Measurements from ENCODE around the gene DERA.
"Not testable (repeated sequence)": the region's sequence is repeated elsewhere in the genome, so short reads cannot be mapped to it uniquely, and the experiment has no call there.

The DERA gene

DNA sequence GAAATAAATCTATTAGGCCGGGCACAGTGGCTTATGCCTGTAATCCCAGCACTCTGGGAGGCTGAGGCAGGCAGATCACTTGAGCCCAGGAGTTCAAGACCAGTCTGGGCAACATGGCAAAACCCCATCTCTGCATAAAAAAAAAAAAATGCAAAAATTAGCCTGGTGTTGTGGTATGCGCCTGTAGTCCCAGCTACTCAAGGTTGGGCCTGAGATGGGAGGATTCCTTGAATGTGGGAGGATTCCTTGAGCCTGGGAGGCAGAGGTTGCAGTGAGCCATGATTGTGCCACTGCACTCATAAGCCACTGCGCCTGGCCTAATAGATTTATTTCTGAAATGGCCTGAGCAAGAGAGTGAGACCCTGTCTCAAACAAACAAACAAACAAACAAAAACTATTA, 55.9 kb downstream of the DERA start:
- not testable (repeated sequence) for DNase-seq

DNA sequence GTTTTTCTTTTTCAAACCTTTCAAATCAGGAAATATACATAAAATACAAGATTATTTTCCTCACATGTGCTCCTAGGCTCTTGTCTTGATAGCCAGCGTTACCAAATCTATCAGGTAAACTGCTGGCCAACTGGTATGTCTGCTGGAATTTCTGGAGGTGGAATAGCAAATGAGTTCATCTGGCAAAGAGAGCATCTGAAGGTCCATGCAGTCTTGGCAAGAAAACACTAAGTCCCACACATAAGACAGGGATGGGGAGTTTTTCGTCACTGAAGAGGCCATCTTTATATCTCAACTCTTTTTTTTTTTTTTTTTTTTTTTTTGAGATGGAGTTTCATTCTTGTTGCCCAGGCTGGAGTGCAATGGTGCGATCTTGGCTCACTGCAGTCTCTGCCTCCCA, 60.1 kb downstream of the DERA start:
- DNase-seq: no peak

DNA sequence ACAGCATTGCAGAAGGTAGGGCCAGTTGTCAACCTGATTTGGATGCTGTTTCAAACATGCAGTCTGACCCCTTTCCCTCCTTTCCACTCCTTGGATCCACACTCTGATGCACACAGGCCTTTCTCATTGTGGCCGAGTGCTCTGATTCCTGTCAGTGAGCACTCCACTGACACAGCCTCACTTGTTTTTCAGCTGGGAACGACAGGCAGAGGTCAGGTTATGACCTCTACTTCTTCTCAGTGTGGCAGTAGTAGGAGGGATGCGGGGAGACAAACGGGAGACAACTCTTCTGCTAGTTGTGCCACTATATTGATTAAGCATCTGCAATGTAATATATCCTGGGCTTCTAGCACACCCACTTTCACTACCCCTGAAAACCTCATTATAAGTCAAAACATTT, 61.8 kb downstream of the DERA start:
- no peak for DNase-seq

DNA sequence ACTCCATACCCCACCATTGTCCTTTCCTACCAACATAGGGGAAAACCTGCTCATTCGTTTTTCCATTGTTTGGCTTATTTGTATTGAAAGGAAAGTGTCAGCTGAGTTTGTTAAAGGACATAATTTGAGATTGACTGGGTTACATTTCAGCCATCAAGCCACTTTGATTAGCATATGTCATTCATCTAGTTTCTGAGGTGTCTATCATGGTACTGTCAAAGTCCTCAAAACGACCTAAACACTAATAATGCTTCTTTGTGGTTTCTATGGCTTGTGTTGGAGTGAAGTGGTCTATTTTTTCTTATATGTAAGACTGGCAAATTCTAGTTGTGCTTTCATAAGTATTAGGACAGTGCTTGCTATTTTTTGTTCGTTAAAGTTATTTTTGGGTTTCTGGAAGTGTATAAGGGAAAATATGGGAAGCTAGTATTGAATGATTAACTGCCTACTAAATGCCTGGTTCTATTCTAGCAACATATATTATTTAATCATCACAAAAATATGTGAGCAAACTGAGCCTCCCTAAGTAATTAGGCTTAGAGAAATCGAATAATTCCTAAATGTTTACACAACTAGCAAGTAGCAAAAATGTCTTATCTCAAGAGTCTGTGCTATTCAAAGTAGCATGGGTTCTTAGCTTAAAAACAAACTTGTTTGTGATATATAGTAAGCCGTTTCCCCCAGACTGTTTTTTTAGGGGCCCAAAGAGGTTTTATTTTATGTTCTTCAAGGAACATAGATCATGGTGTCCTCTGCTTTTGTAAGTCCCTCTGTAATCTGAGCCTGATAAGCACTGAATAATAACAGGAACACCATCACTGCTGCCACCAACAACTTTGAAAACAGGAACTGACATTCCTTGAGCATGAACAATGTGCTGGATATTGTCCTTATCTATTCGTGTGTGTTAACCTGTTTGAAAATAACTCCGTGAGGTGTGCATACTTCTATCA, 67.1 kb downstream of the DERA start:
- no peak for DNase-seq

DNA sequence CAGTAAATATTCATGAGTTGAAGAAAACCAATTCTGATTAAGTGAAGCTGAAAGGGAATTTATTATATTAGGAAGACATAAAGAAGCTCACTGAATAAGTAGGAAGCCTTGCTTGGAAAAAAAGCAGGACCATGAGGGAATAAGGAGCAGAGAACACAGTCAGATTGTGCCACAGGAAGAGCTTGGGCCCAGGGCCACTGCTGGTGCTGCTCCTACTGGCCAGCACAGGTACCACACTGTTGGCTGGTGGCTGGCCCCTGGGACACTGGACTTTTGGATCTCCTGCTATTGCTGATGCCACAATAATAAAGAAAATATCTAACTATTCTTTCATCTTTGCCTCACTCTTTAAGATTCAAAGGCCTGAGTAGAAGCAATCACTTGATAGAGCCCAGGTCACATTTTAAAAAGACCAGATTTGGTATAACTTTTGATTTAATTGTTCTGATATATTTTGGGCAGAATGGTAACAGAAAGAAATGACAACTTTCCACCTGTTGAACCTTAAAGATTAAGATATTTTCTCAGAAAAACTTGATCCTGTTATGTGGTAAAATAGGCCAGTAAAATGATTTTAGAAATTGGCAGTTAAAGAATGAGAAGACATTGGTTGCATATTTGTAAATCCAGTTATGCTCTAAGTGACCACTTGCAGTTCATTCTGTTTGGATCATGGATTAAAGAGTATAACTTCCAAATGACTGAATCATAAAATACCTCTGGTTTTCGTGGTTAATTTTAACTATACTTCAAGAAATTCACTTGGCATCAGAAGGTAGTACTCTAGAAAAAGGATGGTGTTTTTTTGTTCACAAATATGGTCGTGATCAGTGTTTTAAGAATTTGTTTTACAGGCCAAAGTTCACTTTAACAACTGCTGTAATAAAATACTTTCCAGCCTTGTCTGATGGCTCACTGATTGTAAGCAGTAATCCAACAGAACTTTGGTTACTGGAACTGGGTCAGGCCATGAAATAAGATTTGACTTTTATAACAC, 68.3 kb downstream of the DERA start:
- no peak for DNase-seq

DNA sequence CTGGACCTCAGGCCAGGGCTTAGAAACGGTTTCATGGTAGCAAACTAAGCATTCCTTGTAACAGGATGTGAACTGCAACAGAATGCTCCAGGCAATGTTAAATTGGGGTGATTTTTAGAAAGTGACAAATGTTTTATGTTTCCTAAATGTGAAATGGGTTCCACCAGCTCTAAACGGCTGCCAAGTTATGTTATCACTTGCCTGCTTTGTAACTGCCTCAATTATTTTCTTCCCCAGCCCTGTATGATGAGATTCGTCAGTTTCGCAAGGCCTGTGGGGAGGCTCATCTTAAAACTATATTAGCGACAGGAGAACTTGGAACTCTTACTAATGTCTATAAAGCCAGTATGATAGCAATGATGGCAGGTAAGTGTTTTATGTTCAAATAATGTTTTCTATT, 70.9 kb downstream of the DERA start:
- DNase-seq: no peak

DNA sequence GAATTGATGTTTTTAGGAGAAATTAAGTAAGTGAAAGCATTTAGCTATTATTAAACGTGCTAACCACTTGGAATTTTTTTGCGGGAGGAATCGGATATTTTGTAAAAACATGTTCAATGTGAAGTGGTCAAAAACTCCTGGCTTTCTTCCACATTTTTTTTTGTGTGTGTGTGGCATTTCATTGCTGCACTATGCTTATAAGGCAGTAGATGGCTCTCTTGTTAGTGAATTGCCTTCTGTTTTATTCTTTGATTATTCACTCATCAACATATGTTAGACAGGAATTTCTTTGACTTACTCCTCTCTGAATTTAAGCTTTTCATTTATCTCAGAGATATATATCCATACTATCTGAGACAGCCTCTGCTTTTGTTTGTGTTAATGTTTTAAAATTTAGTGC, 71.3 kb downstream of the DERA start:
- no peak for DNase-seq

DNA sequence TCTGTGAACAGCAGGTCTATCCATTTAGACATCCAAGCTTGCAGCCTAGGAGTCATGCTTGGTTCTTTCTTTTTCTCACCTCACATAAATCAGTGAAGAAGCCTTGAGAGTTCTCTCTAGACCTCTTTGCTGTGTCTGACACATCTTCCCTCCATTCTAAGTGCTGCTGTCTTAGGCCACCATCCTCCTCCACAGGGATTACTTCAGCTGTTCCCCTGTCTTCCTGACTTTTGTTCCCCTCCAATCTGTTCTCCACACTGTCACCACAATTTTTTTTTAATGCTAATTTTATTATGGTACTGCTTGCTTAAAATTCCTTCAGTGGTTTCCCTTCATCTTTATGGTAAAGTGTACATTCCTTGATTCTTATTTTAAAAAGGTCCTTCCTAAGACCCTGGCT, 71.8 kb downstream of the DERA start:
- no peak for DNase-seq

DNA sequence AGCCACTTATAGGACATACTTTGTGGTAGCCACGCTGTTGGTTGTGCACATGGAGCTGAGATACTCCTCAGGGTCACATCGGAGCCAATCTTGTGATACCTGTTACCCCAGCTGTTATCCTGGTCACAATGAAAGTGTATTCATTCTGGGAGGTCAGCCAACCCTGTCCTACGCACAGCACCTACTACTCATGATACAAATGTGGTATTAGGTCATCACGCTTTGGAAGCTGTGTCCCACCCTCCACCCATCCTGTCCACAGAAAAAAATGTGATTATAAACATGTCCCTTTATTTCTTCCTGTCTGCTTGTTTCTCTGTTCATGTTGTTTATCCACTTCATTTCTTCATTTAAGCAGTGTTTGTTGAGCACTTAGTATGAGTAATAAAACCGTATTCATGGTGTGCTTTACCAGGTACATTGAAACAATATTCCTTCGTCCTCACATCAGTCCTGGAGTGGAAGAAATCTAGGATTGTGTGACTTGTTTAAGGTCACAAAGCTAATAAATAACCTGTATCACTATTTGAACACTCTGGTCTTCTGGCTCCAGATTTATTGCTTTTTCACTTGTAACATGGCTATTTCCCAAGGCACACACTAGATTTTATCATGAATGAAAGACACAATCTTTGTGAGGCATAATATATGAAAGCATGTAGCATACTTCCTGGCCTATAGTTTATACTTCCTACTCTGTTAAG, 73.1 kb downstream of the DERA start:
- no peak for DNase-seq

DNA sequence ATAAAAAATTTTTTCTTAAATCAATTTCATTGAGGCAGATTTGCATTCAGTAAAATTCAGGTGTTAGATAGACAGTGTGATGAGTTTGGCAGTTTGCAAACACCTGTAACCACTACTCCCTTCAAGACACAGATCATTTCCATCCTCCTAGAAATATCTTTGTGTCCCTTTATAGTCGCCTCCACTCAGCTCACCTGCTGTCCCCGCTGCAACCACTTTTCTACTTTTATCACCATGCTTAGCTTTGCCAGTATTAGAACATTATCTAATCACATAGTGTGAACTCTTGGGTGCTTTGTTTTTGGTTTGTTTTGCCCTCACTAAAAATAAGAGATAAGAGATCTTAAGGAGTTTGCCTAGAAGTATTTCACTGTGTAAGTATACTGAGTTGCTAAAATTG, 73.8 kb downstream of the DERA start:
- DNase-seq: no peak

DNA sequence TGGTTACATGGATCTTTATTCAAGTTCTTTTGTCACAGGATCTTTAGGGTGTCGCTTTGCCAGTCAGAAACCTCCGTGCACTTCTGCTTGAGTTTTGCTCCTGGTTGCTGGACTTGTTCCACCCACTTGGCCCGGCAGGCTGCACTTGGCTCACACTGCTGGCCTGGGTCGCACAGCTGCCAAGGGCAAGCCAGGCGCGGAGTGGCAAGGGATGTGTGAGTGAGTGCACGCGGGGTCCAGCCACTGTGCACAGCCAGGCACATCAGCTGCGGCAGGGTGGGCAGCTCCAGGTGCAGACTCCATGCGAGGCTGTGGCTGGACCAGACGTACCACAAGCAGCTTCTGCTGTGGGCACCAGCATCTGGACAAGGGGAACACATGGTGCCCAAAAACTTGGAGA, 76.6 kb downstream of the DERA start:
- no peak for DNase-seq

DNA sequence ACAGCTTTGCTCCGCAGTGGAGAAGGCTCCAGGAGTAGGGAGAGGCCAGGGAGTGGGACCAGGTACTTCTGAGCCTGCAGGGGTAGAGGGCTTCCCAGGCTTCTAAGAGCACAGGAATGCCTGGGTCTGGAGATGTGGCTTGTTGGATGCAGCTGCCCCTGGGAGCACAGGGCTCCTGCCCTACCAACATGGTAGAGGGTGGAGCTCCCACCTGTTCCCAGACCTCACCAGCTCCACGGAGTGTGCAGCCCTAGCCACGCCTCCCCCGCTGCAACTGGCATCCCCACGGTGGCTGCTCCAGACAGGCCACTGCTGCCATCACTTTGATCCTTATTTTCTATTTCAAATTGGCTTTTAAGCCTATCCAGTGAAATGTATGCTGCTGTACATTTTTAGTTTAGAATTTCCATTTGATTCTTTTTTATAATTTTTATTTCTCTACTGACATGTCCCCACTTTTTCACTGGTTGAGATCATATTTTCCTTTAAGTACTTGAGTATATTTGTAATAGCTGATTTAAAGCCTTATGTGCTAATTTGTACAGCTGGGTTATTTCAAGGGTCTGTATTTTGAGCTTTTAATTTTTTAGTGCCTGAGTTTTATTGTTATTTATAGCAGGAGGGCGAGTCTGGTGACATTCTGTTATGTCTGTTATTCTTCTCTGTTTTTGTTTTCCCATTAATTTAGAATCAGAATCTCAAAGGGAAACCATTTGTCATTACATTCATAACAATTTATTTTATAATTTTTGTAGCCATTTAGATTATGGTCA, 78.0 kb downstream of the DERA start:
- DNase-seq: no peak

DNA sequence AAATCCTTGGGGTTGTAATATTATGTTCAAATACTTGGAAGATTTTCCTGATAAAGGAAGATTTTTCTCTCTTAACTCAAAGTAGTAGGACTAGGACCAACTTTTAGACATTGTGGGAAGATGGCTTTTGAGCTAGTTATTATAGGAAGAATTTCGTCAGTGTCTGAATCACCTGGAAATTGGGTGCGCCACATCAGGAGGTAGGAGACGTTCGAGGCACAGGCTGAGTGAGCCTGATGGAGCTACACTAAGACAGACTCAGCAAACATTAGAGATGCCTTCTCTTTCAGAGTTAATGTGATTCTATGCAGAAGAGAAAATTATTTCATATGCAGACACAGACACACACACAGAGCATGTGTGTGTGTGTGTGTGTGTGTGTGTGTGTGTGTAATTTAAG, 84.7 kb downstream of the DERA start:
- DNase-seq: no peak

DNA sequence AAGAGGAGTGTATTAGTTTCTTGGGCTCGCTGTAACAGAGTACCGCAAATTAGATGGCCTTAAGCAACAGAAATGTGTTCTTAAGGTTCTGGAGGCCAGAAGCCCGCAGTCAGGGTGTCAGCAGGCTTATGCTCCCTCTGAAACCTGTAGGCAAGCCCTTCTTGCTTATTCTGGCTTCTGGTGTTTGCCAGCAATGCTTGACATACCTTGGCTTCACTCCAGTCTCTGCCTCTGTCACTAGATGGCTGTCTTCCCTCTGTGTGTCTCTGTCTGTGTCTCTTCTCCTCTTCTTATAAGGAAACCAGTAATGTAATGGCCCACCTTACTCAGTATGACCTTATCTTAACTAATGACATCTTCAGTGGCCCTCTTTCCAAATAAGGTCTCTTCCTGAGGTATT, 85.1 kb downstream of the DERA start:
- DNase-seq: no peak

DNA sequence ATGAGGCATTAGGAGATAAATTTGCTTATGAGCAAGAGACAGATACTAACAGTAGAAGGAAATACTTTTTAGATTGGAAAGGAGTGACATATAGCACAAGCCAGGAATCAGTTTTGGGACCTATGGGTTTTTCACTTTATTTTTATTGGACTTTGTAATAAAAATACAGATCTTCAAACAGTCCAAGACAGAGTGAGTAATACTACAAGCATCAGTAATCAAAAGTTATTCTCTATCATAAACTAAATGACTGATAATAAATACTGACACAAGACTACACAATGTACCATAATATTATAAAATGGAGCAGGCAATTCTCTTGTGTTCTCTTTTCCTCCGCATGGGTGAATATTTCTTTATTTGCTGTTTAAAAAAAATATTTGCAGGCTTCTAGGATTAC, 85.8 kb downstream of the DERA start:
- no peak for DNase-seq

DNA sequence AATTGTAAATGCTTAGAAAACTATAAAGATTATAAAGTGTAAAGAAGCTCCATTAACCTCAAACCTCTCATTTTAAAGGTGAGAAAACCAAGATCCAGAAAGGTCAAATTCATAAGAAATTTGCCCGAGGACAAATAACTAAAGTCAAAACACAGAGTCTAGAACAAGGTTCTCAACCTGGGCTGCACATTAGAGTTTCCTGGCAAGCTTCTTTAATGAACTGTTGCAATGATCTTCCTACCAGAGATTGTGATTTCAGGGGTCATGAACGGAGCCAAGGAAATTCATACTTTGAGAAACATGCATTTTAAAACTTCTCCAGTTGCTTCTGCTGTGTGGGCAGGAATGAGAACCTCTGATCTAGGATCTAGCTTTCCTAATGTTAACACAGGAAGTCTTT, 86.8 kb downstream of the DERA start:
- DNase-seq: no peak

DNA sequence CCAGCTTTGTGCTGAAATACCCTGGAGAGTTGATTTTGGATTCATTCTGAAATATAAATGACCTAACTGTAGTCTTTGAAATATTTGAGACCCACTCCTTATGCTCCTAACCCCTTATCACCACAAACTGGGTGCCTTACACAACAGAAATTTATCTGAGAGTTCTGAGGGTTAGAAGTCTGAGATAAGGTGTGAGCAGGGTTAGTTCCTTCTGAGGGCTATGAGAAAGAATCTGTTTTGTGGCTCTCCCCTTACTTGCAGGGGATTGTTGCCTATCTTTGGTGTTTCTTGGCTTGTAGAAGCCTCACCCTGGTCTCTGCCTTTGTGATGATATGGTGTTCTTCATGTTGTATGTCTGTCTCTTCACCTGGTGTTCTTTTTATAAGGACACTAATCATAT, 91.7 kb downstream of the DERA start:
- no peak for DNase-seq

DNA sequence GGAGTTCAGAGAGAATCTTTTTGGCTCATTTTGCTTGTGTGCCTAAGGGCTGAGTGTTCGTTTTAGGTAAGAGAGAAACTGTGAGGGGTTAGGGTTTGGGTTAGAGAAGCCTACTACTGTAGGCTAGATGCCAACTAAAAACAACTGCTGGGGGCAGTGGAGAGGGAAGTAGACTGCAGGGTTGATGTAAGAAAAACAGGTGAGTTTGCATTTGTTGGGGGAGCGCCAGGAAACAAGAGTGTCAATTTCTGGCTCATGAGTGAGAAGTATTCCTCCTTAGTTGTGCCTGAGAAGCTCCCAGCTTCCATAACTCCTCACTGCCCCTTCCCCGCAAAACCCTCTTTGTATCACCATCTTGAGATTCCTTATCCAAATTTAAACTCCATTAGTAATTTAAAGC, 92.3 kb downstream of the DERA start:
- DNase-seq: no peak

DNA sequence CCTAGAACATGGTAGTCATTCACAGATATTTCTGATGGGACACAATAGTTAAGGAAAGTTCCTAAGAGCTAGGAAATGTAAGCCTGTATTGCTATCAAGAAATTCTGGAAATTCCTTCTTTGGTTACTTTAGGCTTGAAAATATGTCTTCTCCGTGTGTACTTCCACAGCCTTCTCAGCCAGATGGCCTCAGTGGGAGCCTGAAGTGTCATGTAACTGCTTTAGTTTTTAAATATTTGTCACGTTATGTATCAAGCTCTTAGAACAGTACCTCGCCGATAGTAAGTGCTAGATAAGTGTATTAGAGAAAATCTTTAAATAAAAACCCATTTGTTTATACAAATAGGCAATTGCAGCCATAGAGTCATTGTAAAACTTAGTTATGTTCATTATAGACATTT, 95.6 kb downstream of the DERA start:
- no peak for DNase-seq

DNA sequence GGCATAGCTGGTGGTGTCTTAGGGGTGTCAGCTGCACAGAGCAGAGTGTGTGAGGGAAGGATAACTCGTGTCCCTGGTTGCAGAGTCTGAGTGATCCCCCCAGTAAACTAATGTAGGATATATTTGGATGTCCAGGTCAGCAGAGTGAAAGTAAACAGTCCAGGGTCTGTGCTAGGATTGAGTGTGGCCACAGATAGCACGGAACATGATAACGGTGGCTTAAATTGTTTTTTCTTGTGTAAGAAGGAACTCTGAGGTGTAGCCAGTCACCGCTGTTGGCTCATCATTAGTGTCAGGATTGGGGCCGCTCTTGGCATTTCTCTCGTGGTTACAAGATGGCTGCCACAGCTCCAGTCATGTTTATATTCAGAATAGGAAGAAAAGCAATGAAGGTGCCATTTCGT, 97.3 kb downstream of the DERA start:
- no peak for DNase-seq

DNA sequence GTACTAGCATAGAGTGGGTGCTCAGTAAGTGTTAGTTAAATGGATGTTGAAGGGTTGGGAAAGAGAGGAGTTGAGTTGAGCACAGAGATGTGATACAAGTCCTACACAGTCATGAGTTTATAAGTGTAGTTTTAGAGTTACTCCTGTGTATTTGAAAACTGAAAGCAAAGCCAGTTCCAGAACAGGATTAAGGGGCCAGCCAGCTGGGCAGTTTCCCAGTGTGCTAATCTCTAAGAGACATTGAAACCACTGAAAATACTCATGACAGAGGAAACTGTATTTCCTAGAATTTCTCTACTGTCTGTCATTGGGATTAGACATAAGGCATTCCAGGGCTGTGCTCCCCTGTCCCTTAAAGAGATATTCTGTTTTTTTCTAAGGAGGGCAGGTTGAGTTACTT, 101.0 kb downstream of the DERA start:
- DNase-seq: no peak

DNA sequence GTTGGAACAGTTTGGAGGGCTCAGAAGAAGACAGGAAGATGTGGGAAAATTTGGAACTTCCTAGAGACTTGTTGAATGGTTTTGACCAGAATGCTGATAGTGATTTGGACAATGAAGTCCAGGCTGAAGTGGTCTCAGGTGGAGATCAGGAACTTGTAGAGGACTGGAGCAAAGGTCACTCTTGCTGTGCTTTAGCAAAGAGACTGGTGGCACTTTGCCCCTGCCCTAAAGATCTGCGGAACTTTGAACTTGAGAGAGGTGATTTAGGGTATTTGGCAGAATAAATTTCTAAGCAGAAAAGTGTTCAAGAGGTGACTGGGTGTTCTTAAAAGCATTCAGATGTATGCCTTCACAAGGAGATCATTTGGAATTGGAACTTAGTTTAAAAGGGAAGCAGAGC, 102.6 kb downstream of the DERA start:
- not testable (repeated sequence) for DNase-seq

All from effector CD4-positive, alpha-beta T cell (primary cell).